HG03457 (cell line): ENCODE results near the gene VPREB1.
"Not testable (repeated sequence)": the region's sequence is repeated elsewhere in the genome, so short reads cannot be mapped to it uniquely, and the experiment has no call there.

Experiments used
- ATAC-seq: cut with Tn5 transposase; IDR thresholded peaks from one replicate; pipeline ENCODE4 v1.9.1; 2021; ENCODE audit warnings: moderate number of reproducible peaks; ENCODE audit not compliant: unreplicated experiment

The VPREB1 gene

DNA sequence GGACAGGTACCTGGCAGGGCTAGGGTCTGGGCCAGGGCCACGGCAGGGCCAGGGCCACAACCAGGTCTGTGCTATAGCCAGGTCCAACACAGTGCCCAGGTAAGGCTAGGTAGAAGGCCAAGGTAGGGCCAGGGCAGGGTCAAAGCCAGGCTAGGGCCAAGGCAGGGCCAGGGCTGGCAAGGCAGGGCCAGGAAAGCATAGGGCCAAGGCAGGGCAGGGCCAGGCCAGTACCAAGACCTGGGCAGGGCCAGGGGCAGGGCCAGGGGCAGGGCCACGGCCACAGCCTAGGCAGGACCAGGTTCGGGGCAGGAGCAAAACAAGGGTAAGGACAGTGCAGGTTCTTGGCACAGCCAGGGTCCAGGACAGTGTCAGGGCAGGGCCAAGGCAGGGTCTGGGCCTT is 48.1 kb downstream of the VPREB1 start:
- ATAC-seq = not testable (repeated sequence)

DNA sequence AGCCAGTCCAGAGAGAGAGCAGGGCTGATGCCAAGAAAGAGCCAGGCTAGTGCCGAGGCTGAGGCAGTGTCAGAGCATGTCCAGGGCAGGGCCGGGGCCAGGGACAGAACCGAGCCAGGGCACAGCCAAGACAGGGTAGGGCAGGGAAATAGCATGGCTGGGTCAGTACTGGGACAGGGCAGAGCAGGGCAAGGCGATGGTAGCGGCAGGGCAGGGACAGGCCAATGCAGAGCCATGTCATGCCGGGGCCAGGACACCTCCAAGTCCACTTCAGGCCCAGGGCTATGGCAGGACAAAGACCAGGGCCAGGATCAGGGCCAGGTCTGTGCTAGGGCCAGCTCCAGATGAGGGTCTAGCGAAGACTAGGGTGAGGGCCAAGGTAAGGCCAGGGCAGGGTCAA is 48.9 kb downstream of the VPREB1 start:
- not testable (repeated sequence) for ATAC-seq

- ATAC-seq = not testable (repeated sequence)
Observed at GRCh38 chr22:22294641-22295040, 50.1 kb downstream of the VPREB1 start.
